Trophoblast cell (in vitro differentiated cells and primary cell): ENCODE measurements around the gene ARMH2.
"Not testable (repeated sequence)": the region's sequence is repeated elsewhere in the genome, so short reads cannot be mapped to it uniquely, and the experiment has no call there.

Source experiments
- DNase-seq, 2 donors: peaks; one replicate each; pipeline ENCODE4 v3.0.0-alpha.2; 2016
- H2AFZ ChIP-seq: 2 replicates; pipeline ENCODE4 v1.6.1; 2013; ENCODE audit warnings: low read length, moderate library complexity, mild to moderate bottlenecking; ENCODE audit not compliant: insufficient read depth, poor library complexity
- H2AK5ac ChIP-seq: 2 replicates; pipeline ENCODE4 v1.6.1; 2013; ENCODE audit warnings: mild to moderate bottlenecking, low read length
- H2BK120ac ChIP-seq: 2 replicates; pipeline ENCODE4 v1.6.1; 2013; ENCODE audit warnings: low read length, mild to moderate bottlenecking, moderate library complexity; ENCODE audit not compliant: insufficient read depth, poor library complexity
- H2BK12ac ChIP-seq: 2 replicates; pipeline ENCODE4 v1.6.1; 2013; ENCODE audit warnings: mild to moderate bottlenecking, low read length, moderate library complexity
- H2BK5ac ChIP-seq: 2 replicates; pipeline ENCODE4 v1.6.1; 2013; ENCODE audit warnings: low read length, low read depth, moderate library complexity, mild to moderate bottlenecking; ENCODE audit not compliant: poor library complexity
- H3K14ac ChIP-seq: 2 replicates; pipeline ENCODE4 v1.6.1; 2013; ENCODE audit warnings: mild to moderate bottlenecking, low read length
- H3K18ac ChIP-seq: 2 replicates; pipeline ENCODE4 v1.6.1; 2013; ENCODE audit warnings: mild to moderate bottlenecking, low read length
- H3K23ac ChIP-seq: 2 replicates; pipeline ENCODE4 v1.6.1; 2013; ENCODE audit warnings: low read length
- H3K27ac ChIP-seq: 2 replicates; pipeline ENCODE4 v1.5.1; 2013; ENCODE audit warnings: low read depth, mild to moderate bottlenecking, inconsistent platforms, low read length, moderate library complexity
- H3K27me3 ChIP-seq: 2 replicates; pipeline ENCODE4 v1.6.1; 2013; ENCODE audit warnings: inconsistent platforms, mild to moderate bottlenecking, low read length, moderate library complexity; ENCODE audit not compliant: insufficient read depth
- H3K36me3 ChIP-seq, 2 experiments: 1 replicate in 1 of 2; 2 replicates in 1 of 2; pipeline ENCODE4 v1.6.1; 2013; ENCODE audit warnings: low read length in 2 of 2, mild to moderate bottlenecking in 2 of 2, moderate library complexity in 1 of 2; ENCODE audit not compliant: insufficient read depth in 2 of 2, control insufficient read depth in 1 of 2
- H3K4ac ChIP-seq: 2 replicates; pipeline ENCODE4 v1.6.1; 2013; ENCODE audit warnings: low read depth, mild to moderate bottlenecking, low read length, moderate library complexity
- H3K4me1 ChIP-seq, 2 experiments: 1 replicate in 1 of 2; 2 replicates in 1 of 2; pipeline ENCODE4 v1.6.1; 2013; ENCODE audit warnings: low read length in 2 of 2, mild to moderate bottlenecking in 2 of 2, moderate library complexity in 1 of 2; ENCODE audit not compliant: insufficient read depth in 2 of 2, control insufficient read depth in 1 of 2
- H3K4me2 ChIP-seq: 2 replicates; pipeline ENCODE4 v1.6.1; 2013; ENCODE audit warnings: inconsistent platforms, mild to moderate bottlenecking, low read length, moderate library complexity
- H3K4me3 ChIP-seq: 2 replicates; pipeline ENCODE4 v1.5.1; 2013; ENCODE audit warnings: mild to moderate bottlenecking, low read depth, low read length, inconsistent platforms
- H3K79me1 ChIP-seq: one replicate; pipeline ENCODE4 v1.6.1; 2013; ENCODE audit warnings: low read length
- H3K79me2 ChIP-seq: 2 replicates; pipeline ENCODE4 v1.6.1; 2013; ENCODE audit warnings: low read length, mild to moderate bottlenecking; ENCODE audit not compliant: control insufficient read depth, insufficient read depth, poor library complexity
- H3K9ac ChIP-seq: 2 replicates; pipeline ENCODE4 v1.6.1; 2013; ENCODE audit warnings: mild to moderate bottlenecking, low read length
- H3K9me3 ChIP-seq: 2 replicates; pipeline ENCODE4 v1.6.1; 2013; ENCODE audit warnings: low read depth, mild to moderate bottlenecking, control low read depth, inconsistent platforms, low read length; ENCODE audit not compliant: insufficient read depth
- H4K12ac ChIP-seq: 2 replicates; pipeline ENCODE4 v1.6.1; 2013; ENCODE audit warnings: low read depth, mild to moderate bottlenecking, low read length, moderate library complexity
- H4K8ac ChIP-seq: 2 replicates; pipeline ENCODE4 v1.6.1; 2013; ENCODE audit warnings: low read depth, mild to moderate bottlenecking, low read length, moderate library complexity
- H4K91ac ChIP-seq: one replicate; pipeline ENCODE4 v1.6.1; 2013; ENCODE audit warnings: low read depth, mild to moderate bottlenecking, low read length, moderate library complexity
- WGBS: extraction: QIAGEN DNeasy Blood & Tissue Kit; methylation state at CpG from one replicate; pipeline ENCODE4 v1.1.7; 2013; ENCODE audit warnings: missing lambda C conversion rate; ENCODE audit not compliant: insufficient read length, insufficient coverage; ENCODE audit errors: extremely low coverage; 5-methylcytosine and 5-hydroxymethylcytosine counted together

ARMH2 gene

GRCh38 chr6:24750878-24751277, 47.8 kb downstream of the ARMH2 start:
- H3K18ac ChIP-seq, H3K14ac ChIP-seq, H3K4me2 ChIP-seq, H2AK5ac ChIP-seq, H2BK120ac ChIP-seq, H3K79me2 ChIP-seq, H3K79me1 ChIP-seq, H3K4me1 ChIP-seq, H2AFZ ChIP-seq, H4K12ac ChIP-seq, H3K9ac ChIP-seq, H3K23ac ChIP-seq, H2BK12ac ChIP-seq, H2BK5ac ChIP-seq, H3K27ac ChIP-seq, H4K91ac ChIP-seq, DNase-seq, H4K8ac ChIP-seq, H3K9me3 ChIP-seq, H3K4me3 ChIP-seq, H3K27me3 ChIP-seq, H3K36me3 ChIP-seq, H3K4ac ChIP-seq: not testable (repeated sequence)
- no CpG with 5 or more reads among the region's 3 CpGs for WGBS

GRCh38 chr6:24749297-24749696, 49.4 kb downstream of the ARMH2 start:
- H3K18ac ChIP-seq, result no peak overlapping the region
- no peak overlapping the region for H4K8ac ChIP-seq
- WGBS, result no CpG with 5 or more reads among the region's 3 CpGs
- no peak for DNase-seq
- H3K79me1 ChIP-seq, result no peaks in the 10 kb centered on the region
- H3K9me3 ChIP-seq, result no peaks in the 10 kb centered on the region
- H4K91ac ChIP-seq, result no peak overlapping the region
- H3K9ac ChIP-seq, result no peak overlapping the region
- H4K12ac ChIP-seq, result no peak overlapping the region
- H3K4ac ChIP-seq, result no peak overlapping the region
- no peak overlapping the region for H3K27ac ChIP-seq
- H3K23ac ChIP-seq, result no peak overlapping the region
- H3K36me3 ChIP-seq, result no peaks in the 10 kb centered on the region
- no peaks in the 10 kb centered on the region for H3K27me3 ChIP-seq
- no peak overlapping the region for H3K4me2 ChIP-seq
- H3K4me3 ChIP-seq, result no peak overlapping the region
- H2AK5ac ChIP-seq, result no peak overlapping the region
- H2BK120ac ChIP-seq, result no peak overlapping the region
- H2AFZ ChIP-seq, result no peak overlapping the region
- H2BK12ac ChIP-seq, result no peak overlapping the region
- no peaks in the 10 kb centered on the region for H3K4me1 ChIP-seq
- no peak overlapping the region for H2BK5ac ChIP-seq
- no peaks in the 10 kb centered on the region for H3K79me2 ChIP-seq
- no peak overlapping the region for H3K14ac ChIP-seq
